SK-N-SH treated with all-trans-retinoic acid at 6 μM for 48 hours (cell line): Measurements from ENCODE around the gene TRABD2A.
"Not testable (repeated sequence)": the region's sequence is repeated elsewhere in the genome, so short reads cannot be mapped to it uniquely, and the experiment has no call there.

Source experiments
- ATAC-seq: fragments of 200-7000 bp; cut with Tn5 transposase; 3 replicates; pipeline ENCODE4 v1.9.1; 2020; ENCODE audit warnings: mild to moderate bottlenecking, moderate library complexity
- ARNTL ChIP-seq: fragments of 450-650 bp; formaldehyde crosslinking; IDR thresholded peaks from 2 replicates; pipeline ENCODE4 v1.5.0; 2020; ENCODE audit warnings: low read depth, mild to moderate bottlenecking, moderate library complexity, borderline replicate concordance
- CSDC2 ChIP-seq: fragments of 250-450 bp; sonication (Bioruptor Pico); IDR thresholded peaks from 2 replicates; pipeline ENCODE4 v1.5.0; 2020; ENCODE audit warnings: mild to moderate bottlenecking, moderate library complexity
- ISL1 ChIP-seq: fragments of 250-450 bp; sonication (Bioruptor Pico); IDR thresholded peaks from 2 replicates; pipeline ENCODE4 v2.1.2; 2022; ENCODE audit warnings: mild to moderate bottlenecking, moderate library complexity
- RARB ChIP-seq: fragments of 250-450 bp; sonication (Bioruptor Pico); IDR thresholded peaks from 2 replicates; pipeline ENCODE4 v1.8.0; 2021; ENCODE audit warnings: mild to moderate bottlenecking, moderate library complexity
- SNAI2 ChIP-seq: fragments of 250-450 bp; sonication (Bioruptor Pico); IDR thresholded peaks from 2 replicates; pipeline ENCODE4 v1.5.0; 2020; ENCODE audit warnings: mild to moderate bottlenecking, moderate library complexity
- TCF4 ChIP-seq: fragments of 250-450 bp; sonication (Bioruptor Pico); IDR thresholded peaks from 2 replicates; pipeline ENCODE4 v1.8.0; 2021; ENCODE audit warnings: mild to moderate bottlenecking, moderate library complexity, borderline replicate concordance
- TOX ChIP-seq: fragments of 250-450 bp; sonication (Bioruptor Pico); IDR thresholded peaks from 2 replicates; pipeline ENCODE4 v1.8.0; 2021; ENCODE audit warnings: mild to moderate bottlenecking, moderate library complexity, borderline replicate concordance
- ZC3H10 ChIP-seq: fragments of 250-450 bp; sonication (Bioruptor Pico); IDR thresholded peaks from 2 replicates; pipeline ENCODE4 v1.5.1; 2021; ENCODE audit warnings: mild to moderate bottlenecking, moderate library complexity
- ZFP3 ChIP-seq: fragments of 250-450 bp; sonication (Bioruptor Pico); IDR thresholded peaks from 2 replicates; pipeline ENCODE4 v1.5.0; 2020; ENCODE audit warnings: mild to moderate bottlenecking, moderate library complexity
- ZFP30 ChIP-seq: fragments of 450-650 bp; formaldehyde crosslinking; IDR thresholded peaks from 2 replicates; pipeline ENCODE4 v1.5.0; 2022; ENCODE audit warnings: mild to moderate bottlenecking, moderate library complexity
- ZNF565 ChIP-seq: fragments of 450-650 bp; formaldehyde crosslinking; conservative IDR thresholded peaks from 2 replicates; pipeline ENCODE4 v1.5.0; 2020; ENCODE audit warnings: low read depth, mild to moderate bottlenecking, moderate library complexity
- ZNF70 ChIP-seq: fragments of 450-650 bp; formaldehyde crosslinking; IDR thresholded peaks from 2 replicates; pipeline ENCODE4 v1.5.0; 2020; ENCODE audit warnings: mild to moderate bottlenecking, moderate library complexity
- ZNF8 ChIP-seq: fragments of 450-650 bp; formaldehyde crosslinking; IDR thresholded peaks from 2 replicates; pipeline ENCODE4 v1.5.0; 2020; ENCODE audit warnings: mild to moderate bottlenecking, moderate library complexity
- TF ChIP-seq, protein P1 (sequence below): fragments of 250-450 bp; sonication (Bioruptor Pico); IDR thresholded peaks from 2 replicates; pipeline ENCODE4 v1.5.0; 2020; ENCODE audit warnings: mild to moderate bottlenecking, moderate library complexity
- TF ChIP-seq, protein P2 (sequence below): fragments of 250-450 bp; sonication (Bioruptor Pico); IDR thresholded peaks from 2 replicates; pipeline ENCODE4 v1.8.0; 2021; ENCODE audit warnings: low read depth, mild to moderate bottlenecking, moderate library complexity, borderline replicate concordance
- TF ChIP-seq, protein P3 (sequence below): fragments of 250-450 bp; sonication (Bioruptor Pico); IDR thresholded peaks from 2 replicates; pipeline ENCODE4 v1.8.0; 2020; ENCODE audit warnings: mild to moderate bottlenecking, moderate library complexity, borderline replicate concordance
- TF ChIP-seq, protein P4 (sequence below): fragments of 250-450 bp; sonication (Bioruptor Pico); IDR thresholded peaks from 2 replicates; pipeline ENCODE4 v1.5.1; 2021; ENCODE audit warnings: mild to moderate bottlenecking, moderate library complexity

The TRABD2A gene

DNA sequence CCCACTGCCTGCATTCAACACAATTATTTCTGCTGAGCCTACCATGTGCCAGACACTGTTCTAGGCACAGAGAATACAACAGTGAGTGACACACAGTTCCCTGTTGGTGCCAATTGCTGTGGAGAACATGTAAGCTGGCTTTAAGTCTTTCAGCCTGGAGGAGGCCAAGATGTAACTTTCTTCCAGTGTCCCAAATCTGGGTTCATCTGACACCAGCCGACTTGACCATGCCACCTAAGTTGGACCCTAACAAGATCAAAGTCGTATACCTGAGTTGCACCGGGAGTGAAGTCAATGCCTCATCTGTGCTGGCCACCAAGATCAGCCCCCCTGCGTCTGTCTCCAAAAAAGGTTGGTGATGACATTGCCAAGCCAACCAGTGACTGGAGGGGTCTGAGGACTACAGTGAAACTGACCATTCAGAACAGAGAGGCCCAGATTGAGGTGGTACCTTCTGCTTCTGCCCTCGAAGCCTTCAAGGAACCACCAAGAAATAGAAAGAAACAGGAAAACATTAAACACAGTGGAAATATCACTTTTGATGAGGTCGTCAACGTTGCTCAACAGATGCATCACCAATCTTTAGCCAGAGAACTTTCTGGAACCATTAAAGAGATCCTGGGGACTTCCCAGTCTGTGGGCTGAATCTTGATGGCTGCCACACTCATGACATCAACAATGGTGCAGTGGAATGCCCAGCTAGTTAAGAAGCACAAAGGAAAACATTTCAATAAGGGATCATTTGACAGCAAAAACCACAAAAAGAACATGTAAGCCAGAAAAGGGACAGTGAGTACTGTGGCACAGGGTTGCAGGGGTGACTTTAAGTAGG, 6.3 kb downstream of the TRABD2A start:
- TF ChIP-seq SNAI2 (CRISPR knock-in tag): no peak
- no peak for TF ChIP-seq TOX (CRISPR knock-in tag)
- TF ChIP-seq CSDC2: no peak
- TF ChIP-seq ZFP3: no peak
- TF ChIP-seq ISL1: no peak
- TF ChIP-seq TCF4: no peak
- TF ChIP-seq, protein P1, sequence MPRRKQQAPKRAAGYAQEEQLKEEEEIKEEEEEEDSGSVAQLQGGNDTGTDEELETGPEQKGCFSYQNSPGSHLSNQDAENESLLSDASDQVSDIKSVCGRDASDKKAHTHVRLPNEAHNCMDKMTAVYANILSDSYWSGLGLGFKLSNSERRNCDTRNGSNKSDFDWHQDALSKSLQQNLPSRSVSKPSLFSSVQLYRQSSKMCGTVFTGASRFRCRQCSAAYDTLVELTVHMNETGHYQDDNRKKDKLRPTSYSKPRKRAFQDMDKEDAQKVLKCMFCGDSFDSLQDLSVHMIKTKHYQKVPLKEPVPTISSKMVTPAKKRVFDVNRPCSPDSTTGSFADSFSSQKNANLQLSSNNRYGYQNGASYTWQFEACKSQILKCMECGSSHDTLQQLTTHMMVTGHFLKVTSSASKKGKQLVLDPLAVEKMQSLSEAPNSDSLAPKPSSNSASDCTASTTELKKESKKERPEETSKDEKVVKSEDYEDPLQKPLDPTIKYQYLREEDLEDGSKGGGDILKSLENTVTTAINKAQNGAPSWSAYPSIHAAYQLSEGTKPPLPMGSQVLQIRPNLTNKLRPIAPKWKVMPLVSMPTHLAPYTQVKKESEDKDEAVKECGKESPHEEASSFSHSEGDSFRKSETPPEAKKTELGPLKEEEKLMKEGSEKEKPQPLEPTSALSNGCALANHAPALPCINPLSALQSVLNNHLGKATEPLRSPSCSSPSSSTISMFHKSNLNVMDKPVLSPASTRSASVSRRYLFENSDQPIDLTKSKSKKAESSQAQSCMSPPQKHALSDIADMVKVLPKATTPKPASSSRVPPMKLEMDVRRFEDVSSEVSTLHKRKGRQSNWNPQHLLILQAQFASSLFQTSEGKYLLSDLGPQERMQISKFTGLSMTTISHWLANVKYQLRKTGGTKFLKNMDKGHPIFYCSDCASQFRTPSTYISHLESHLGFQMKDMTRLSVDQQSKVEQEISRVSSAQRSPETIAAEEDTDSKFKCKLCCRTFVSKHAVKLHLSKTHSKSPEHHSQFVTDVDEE: no peak
- no peak for ATAC-seq

DNA sequence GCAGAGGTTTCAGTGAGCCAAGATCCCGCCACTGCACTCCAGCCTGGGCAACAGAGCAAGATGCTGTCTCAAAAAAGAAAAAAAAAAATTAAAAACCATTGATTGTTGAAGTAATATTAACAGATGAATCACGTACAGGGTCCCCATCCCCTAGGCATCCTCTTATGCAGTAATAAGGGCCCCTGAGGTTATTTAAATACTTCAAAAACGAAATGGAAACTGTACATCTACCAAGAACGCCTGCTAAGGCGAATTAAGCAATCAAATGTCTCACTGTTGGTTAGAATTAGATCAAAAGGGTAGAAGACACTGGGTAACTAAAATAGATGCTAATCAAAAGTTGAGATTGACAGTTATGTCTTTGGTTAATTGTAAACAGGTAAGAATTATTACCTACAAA, 7.5 kb downstream of the TRABD2A start:
- TF ChIP-seq ZNF70 (CRISPR knock-in tag): no peak
- no peak for TF ChIP-seq SNAI2 (CRISPR knock-in tag)
- TF ChIP-seq, protein P2, sequence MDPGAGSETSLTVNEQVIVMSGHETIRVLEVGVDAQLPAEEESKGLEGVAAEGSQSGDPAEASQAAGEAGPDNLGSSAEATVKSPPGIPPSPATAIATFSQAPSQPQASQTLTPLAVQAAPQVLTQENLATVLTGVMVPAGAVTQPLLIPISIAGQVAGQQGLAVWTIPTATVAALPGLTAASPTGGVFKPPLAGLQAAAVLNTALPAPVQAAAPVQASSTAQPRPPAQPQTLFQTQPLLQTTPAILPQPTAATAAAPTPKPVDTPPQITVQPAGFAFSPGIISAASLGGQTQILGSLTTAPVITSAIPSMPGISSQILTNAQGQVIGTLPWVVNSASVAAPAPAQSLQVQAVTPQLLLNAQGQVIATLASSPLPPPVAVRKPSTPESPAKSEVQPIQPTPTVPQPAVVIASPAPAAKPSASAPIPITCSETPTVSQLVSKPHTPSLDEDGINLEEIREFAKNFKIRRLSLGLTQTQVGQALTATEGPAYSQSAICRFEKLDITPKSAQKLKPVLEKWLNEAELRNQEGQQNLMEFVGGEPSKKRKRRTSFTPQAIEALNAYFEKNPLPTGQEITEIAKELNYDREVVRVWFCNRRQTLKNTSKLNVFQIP (CRISPR knock-in tag): no peak
- TF ChIP-seq, protein P3, sequence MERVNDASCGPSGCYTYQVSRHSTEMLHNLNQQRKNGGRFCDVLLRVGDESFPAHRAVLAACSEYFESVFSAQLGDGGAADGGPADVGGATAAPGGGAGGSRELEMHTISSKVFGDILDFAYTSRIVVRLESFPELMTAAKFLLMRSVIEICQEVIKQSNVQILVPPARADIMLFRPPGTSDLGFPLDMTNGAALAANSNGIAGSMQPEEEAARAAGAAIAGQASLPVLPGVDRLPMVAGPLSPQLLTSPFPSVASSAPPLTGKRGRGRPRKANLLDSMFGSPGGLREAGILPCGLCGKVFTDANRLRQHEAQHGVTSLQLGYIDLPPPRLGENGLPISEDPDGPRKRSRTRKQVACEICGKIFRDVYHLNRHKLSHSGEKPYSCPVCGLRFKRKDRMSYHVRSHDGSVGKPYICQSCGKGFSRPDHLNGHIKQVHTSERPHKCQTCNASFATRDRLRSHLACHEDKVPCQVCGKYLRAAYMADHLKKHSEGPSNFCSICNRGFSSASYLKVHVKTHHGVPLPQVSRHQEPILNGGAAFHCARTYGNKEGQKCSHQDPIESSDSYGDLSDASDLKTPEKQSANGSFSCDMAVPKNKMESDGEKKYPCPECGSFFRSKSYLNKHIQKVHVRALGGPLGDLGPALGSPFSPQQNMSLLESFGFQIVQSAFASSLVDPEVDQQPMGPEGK: no peak
- TF ChIP-seq ZNF565 (CRISPR knock-in tag): no peak
- no peak for TF ChIP-seq ISL1

DNA sequence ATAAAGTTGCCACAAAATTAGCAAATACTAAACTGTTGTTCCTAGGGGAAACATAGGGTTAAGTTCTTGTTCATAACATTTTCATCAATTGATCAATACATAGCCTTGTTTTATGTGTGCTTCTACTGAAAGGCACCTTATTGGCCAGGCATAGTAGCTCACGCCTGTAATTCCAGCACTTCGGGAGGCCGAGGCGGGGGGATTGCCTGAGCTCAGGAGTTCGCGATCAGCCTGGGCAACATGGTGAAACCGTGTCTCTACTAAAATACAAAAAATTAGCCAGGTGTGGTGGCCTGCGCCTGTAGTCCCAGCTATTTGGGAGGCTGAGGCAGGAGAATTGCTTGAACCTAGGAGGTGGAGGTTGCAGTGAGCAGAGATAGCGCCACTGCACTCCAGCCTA, 8.2 kb downstream of the TRABD2A start:
- not testable (repeated sequence) for ATAC-seq

More for the DNA sequence above, 7.5 kb downstream of the TRABD2A start:
- ATAC-seq: no peak

DNA sequence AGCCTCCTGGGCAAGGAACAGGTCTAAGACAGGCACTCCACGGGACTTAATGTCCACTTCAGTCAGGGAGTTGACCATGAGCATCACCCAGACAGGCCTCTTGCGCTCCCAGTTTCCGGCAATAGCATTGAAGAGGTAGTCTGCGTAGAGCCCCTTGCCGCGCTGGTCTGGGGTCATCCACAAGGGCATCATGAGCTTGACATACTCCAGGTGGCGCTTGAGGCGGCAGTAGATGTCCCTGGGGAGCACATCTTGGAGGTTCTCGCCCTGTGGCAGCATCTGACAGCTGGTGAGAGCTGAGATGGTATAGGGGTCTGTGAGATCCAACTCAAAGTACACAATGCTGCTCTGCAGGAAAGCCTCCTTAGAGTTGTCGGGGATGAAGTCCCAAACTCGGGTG, 10.6 kb downstream of the TRABD2A start:
- ATAC-seq: 0 out of 3 replicates have a peak, but pooled peaks have one; percentile 27
- TF ChIP-seq ISL1 (no peak), RARB (CRISPR knock-in tag) (no peak), TOX (CRISPR knock-in tag) (no peak), ARNTL (no peak), ZFP30 (no peak), ZNF565 (CRISPR knock-in tag) (no peak), ZNF70 (CRISPR knock-in tag) (no peak), ZC3H10 (CRISPR knock-in tag) (no peak), ZNF8 (CRISPR knock-in tag) (no peak), TCF4 (no peak)
- TF ChIP-seq, protein P1: no peak
- TF ChIP-seq, protein P3: no peak
- TF ChIP-seq, protein P2 (CRISPR knock-in tag): no peak
- TF ChIP-seq, protein P4, sequence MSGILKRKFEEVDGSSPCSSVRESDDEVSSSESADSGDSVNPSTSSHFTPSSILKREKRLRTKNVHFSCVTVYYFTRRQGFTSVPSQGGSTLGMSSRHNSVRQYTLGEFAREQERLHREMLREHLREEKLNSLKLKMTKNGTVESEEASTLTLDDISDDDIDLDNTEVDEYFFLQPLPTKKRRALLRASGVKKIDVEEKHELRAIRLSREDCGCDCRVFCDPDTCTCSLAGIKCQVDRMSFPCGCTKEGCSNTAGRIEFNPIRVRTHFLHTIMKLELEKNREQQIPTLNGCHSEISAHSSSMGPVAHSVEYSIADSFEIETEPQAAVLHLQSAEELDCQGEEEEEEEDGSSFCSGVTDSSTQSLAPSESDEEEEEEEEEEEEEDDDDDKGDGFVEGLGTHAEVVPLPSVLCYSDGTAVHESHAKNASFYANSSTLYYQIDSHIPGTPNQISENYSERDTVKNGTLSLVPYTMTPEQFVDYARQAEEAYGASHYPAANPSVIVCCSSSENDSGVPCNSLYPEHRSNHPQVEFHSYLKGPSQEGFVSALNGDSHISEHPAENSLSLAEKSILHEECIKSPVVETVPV (CRISPR knock-in tag): no peak

DNA sequence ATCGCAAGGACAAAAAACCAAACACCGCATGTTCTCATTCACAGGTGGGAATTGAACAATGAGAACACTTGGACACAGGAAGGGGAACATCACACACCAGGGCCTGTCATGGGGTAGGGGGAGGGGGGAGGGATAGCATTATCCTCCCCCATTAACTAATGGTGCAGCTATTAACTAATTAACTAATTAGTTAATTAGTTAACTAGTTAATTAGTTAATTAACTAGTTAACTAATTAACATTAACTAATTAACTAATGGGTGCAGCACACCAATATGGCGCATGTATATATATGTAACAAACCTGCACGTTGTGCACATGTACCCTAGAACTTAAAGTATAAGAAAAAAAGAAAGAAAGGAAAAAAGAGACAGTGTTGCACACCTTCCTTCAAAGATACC, 12.6 kb downstream of the TRABD2A start:
- ATAC-seq: not testable (repeated sequence)
